22Rv1 (cell line): ENCODE data around the gene OTUD4.

Source experiments
- H3K27ac ChIP-seq: fragments of 450-650 bp; 2 replicates; pipeline ENCODE4 v1.5.1; 2017
- CTCF ChIP-seq: fragments of 450-650 bp; IDR thresholded peaks from 2 replicates; pipeline ENCODE4 v1.5.1; 2017; ENCODE audit warnings: mild to moderate bottlenecking
- ZFX ChIP-seq: fragments of 450-650 bp; IDR thresholded peaks from 2 replicates; pipeline ENCODE4 v1.6.1; 2017; ENCODE audit warnings: antibody characterized with exemption, borderline replicate concordance

The OTUD4 gene

GRCh38 chr4:145132511-145133098 lies 47.8 kb downstream of the OTUD4 start:
- no peak overlapping the region; the same call in 1 of the 2 replicates for H3K27ac ChIP-seq
- TF ChIP-seq ZFX, result no peak
- no peak for TF ChIP-seq CTCF

- TF ChIP-seq ZFX (no peak), CTCF (no peak)
- no peak overlapping the region for H3K27ac ChIP-seq
Observed at GRCh38 chr4:145131848-145132247, 48.5 kb downstream of the OTUD4 start.

GRCh38 chr4:145130788-145131399 lies 49.5 kb downstream of the OTUD4 start:
- TF ChIP-seq ZFX (no peak), CTCF (no peak)
- 0 out of 2 replicates have a peak overlapping the region, but pooled peaks have one; percentile 2 for H3K27ac ChIP-seq

GRCh38 chr4:145130130-145130529 lies 50.3 kb downstream of the OTUD4 start:
- TF ChIP-seq CTCF (no peak), ZFX (no peak)
- H3K27ac ChIP-seq, result 0 out of 2 replicates have a peak overlapping the region, but pooled peaks have one; percentile 2

GRCh38 chr4:145125396-145125795 lies 55.0 kb downstream of the OTUD4 start:
- no peak for TF ChIP-seq ZFX
- TF ChIP-seq CTCF, result no peak
- no peak overlapping the region for H3K27ac ChIP-seq

GRCh38 chr4:145108128-145108527 lies 72.3 kb downstream of the OTUD4 start:
- H3K27ac ChIP-seq, result no peak overlapping the region
- TF ChIP-seq ZFX (no peak), CTCF (no peak)

- H3K27ac ChIP-seq, result no peak overlapping the region
- TF ChIP-seq ZFX (no peak), CTCF (no peak)
Observed at GRCh38 chr4:145107126-145107525, 73.3 kb downstream of the OTUD4 start.
